HepG2 (cell line): ENCODE measurements around the gene RUNDC1. TPM values are rescaled to one million over a fixed set of nuclear protein-coding genes. Genes with fewer than 3 reads are reported as not detected.

Experiments
- ARNT2 ChIP-seq: sonication (generic); formaldehyde crosslinking; IDR thresholded peaks from 2 replicates; pipeline ENCODE4 v1.8.0; 2022; ENCODE audit warnings: mild to moderate bottlenecking, low read depth, missing genetic modification reagents, moderate library complexity
- DMAP1 ChIP-seq: IDR thresholded peaks from 2 replicates; pipeline ENCODE4 v1.6.1; 2016
- ETV5 ChIP-seq: IDR thresholded peaks from 2 replicates; pipeline ENCODE4 v1.6.1; 2018; ENCODE audit warnings: missing biosample characterization, missing genetic modification reagents, inconsistent platforms, borderline replicate concordance
- KDM5A ChIP-seq: fragments of 200-600 bp; sonication (generic); IDR thresholded peaks from 2 replicates; pipeline ENCODE4 v1.7.0; 2018; ENCODE audit warnings: antibody characterized with exemption, mild to moderate bottlenecking, low read length, borderline replicate concordance
- MTA1 ChIP-seq: sonication (generic); formaldehyde crosslinking; IDR thresholded peaks from 2 replicates; pipeline ENCODE4 v1.4.0; 2020; ENCODE audit warnings: missing genetic modification reagents, mild to moderate bottlenecking, borderline replicate concordance
- TP53 ChIP-seq: sonication (generic); formaldehyde crosslinking; conservative IDR thresholded peaks from 2 replicates; pipeline ENCODE4 v1.4.0; 2020; ENCODE audit warnings: missing genetic modification reagents
- ZBTB3 ChIP-seq: sonication (generic); formaldehyde crosslinking; IDR thresholded peaks from 2 replicates; pipeline ENCODE4 v1.4.0; 2020; ENCODE audit warnings: low read depth, mild to moderate bottlenecking, moderate library complexity, missing genetic modification reagents, borderline replicate concordance
- ZBTB42 ChIP-seq: sonication (generic); formaldehyde crosslinking; IDR thresholded peaks from 2 replicates; pipeline ENCODE4 v1.5.0; 2020; ENCODE audit warnings: mild to moderate bottlenecking, missing genetic modification reagents
- ZFP37 ChIP-seq: sonication (generic); formaldehyde crosslinking; IDR thresholded peaks from 2 replicates; pipeline ENCODE4 v1.4.0; 2020; ENCODE audit warnings: missing genetic modification reagents, borderline replicate concordance
- ZNF639 ChIP-seq: conservative IDR thresholded peaks from 2 replicates; pipeline ENCODE4 v1.6.1; 2018; ENCODE audit warnings: missing genetic modification reagents
- ZNF740 ChIP-seq: sonication (generic); formaldehyde crosslinking; IDR thresholded peaks from 2 replicates; pipeline ENCODE4 v1.4.0; 2020; ENCODE audit warnings: missing genetic modification reagents
- polyA plus RNA-seq, 8 experiments: library from polyadenylated mRNA; depleted of rRNA in 3 of 8; stranded (reverse) in 7 of 8; unstranded in 1 of 8; fragments of >200 nt; fragmentation: Illumina TruSeq in 4 of 8; extraction: Trizol in 4 of 8; gene quantifications; 2 replicates each; pipeline versions ENCODE4 v1.2.1 to v1.2.3, GENCODE V29; 2011 to 2016; ENCODE audit warnings: low read depth in 4 of 8, missing spikeins in 1 of 8, mixed read lengths in 1 of 8; ENCODE audit not compliant: insufficient read depth in 1 of 8
- total RNA-seq, 5 experiments: library from RNA; depleted of rRNA; stranded (reverse); fragments of >200 nt; fragmentation: Illumina TruSeq; extraction: Trizol; gene quantifications; 2 replicates each; pipeline ENCODE4 v1.2.3, GENCODE V29; 2016; ENCODE audit warnings: low read depth in 1 of 5
- TF ChIP-seq, protein P1 (sequence below): sonication (generic); formaldehyde crosslinking; IDR thresholded peaks from 2 replicates; pipeline ENCODE4 v1.4.0; 2020; ENCODE audit warnings: missing genetic modification reagents
- TF ChIP-seq, protein P2 (sequence below): sonication (generic); formaldehyde crosslinking; IDR thresholded peaks from 2 replicates; pipeline ENCODE4 v1.5.0; 2020; ENCODE audit warnings: mild to moderate bottlenecking, missing genetic modification reagents
- TF ChIP-seq, protein P3 (sequence below): sonication (generic); formaldehyde crosslinking; IDR thresholded peaks from 2 replicates; pipeline ENCODE4 v1.4.0; 2020; ENCODE audit warnings: mild to moderate bottlenecking, missing genetic modification reagents
- TF ChIP-seq, protein P4 (sequence below): sonication (generic); formaldehyde crosslinking; IDR thresholded peaks from 2 replicates; pipeline ENCODE4 v1.5.0; 2020; ENCODE audit warnings: mild to moderate bottlenecking, missing genetic modification reagents, borderline replicate concordance

The RUNDC1 gene
- total and polyA plus RNA-seq, 2 of the 13 experiments (the other 11 are each of a cell fraction or from before 2014, with no cell fraction given): 10.3 to 11.4 TPM

DNA sequence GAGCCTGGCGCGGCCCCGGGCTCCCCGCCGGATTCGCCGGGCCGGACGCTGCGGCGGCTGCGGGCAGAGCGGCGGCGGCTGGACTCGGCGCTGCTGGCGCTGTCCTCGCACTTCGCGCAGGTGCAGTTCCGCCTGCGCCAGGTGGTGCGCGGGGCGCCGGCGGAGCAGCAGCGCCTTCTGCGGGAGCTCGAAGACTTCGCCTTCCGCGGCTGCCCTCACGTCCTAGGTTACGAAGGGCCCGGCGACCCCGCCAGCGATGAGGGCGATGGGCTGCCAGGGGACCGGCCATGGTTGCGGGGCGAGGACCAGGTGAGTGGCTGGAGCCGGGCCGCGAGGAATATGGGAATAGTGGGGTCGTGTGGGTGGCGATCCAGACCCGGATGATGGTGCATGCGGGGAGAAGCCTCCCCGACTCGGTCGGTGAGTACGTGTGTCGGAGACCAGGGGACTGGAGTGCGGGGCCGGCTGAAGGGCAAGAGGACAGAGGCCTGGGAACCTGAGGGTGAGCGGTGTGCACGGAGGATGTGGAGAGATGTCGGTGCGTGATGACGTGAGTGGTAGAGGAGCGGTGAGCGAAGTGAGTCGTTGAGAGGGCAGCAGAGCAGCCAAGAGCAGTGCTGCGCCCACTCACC is 517 bp downstream of the RUNDC1 start (continued):
- TF ChIP-seq, protein P1, sequence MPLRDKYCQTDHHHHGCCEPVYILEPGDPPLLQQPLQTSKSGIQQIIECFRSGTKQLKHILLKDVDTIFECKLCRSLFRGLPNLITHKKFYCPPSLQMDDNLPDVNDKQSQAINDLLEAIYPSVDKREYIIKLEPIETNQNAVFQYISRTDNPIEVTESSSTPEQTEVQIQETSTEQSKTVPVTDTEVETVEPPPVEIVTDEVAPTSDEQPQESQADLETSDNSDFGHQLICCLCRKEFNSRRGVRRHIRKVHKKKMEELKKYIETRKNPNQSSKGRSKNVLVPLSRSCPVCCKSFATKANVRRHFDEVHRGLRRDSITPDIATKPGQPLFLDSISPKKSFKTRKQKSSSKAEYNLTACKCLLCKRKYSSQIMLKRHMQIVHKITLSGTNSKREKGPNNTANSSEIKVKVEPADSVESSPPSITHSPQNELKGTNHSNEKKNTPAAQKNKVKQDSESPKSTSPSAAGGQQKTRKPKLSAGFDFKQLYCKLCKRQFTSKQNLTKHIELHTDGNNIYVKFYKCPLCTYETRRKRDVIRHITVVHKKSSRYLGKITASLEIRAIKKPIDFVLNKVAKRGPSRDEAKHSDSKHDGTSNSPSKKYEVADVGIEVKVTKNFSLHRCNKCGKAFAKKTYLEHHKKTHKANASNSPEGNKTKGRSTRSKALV: no peak
- TF ChIP-seq ZFP37 (CRISPR knock-in tag) (no peak), ZBTB42 (CRISPR knock-in tag) (0 out of 2 replicates have a peak, but pooled peaks have one; percentile 16), ZBTB3 (no peak), KDM5A (peak; percentile 17; the same call in 1 of the 2 replicates), MTA1 (CRISPR knock-in tag) (peak; percentile 81; the same call in 1 of the 2 replicates), TP53 (CRISPR knock-in tag) (0 out of 2 replicates have a peak, but pooled peaks have one; percentile 46), DMAP1 (CRISPR knock-in tag) (no peak), ETV5 (CRISPR knock-in tag) (peak; percentile 5; the same call in 1 of the 2 replicates), ARNT2 (peak; percentile 94), ZNF639 (CRISPR knock-in tag) (no peak), ZNF740 (CRISPR knock-in tag) (no peak)
- TF ChIP-seq, protein P2, sequence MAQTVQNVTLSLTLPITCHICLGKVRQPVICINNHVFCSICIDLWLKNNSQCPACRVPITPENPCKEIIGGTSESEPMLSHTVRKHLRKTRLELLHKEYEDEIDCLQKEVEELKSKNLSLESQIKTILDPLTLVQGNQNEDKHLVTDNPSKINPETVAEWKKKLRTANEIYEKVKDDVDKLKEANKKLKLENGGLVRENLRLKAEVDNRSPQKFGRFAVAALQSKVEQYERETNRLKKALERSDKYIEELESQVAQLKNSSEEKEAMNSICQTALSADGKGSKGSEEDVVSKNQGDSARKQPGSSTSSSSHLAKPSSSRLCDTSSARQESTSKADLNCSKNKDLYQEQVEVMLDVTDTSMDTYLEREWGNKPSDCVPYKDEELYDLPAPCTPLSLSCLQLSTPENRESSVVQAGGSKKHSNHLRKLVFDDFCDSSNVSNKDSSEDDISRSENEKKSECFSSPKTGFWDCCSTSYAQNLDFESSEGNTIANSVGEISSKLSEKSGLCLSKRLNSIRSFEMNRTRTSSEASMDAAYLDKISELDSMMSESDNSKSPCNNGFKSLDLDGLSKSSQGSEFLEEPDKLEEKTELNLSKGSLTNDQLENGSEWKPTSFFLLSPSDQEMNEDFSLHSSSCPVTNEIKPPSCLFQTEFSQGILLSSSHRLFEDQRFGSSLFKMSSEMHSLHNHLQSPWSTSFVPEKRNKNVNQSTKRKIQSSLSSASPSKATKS (CRISPR knock-in tag): peak; percentile 55; the same call in 1 of the 2 replicates
- TF ChIP-seq, protein P3, sequence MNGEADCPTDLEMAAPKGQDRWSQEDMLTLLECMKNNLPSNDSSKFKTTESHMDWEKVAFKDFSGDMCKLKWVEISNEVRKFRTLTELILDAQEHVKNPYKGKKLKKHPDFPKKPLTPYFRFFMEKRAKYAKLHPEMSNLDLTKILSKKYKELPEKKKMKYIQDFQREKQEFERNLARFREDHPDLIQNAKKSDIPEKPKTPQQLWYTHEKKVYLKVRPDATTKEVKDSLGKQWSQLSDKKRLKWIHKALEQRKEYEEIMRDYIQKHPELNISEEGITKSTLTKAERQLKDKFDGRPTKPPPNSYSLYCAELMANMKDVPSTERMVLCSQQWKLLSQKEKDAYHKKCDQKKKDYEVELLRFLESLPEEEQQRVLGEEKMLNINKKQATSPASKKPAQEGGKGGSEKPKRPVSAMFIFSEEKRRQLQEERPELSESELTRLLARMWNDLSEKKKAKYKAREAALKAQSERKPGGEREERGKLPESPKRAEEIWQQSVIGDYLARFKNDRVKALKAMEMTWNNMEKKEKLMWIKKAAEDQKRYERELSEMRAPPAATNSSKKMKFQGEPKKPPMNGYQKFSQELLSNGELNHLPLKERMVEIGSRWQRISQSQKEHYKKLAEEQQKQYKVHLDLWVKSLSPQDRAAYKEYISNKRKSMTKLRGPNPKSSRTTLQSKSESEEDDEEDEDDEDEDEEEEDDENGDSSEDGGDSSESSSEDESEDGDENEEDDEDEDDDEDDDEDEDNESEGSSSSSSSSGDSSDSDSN (CRISPR knock-in tag): peak; percentile 95
- TF ChIP-seq, protein P4, sequence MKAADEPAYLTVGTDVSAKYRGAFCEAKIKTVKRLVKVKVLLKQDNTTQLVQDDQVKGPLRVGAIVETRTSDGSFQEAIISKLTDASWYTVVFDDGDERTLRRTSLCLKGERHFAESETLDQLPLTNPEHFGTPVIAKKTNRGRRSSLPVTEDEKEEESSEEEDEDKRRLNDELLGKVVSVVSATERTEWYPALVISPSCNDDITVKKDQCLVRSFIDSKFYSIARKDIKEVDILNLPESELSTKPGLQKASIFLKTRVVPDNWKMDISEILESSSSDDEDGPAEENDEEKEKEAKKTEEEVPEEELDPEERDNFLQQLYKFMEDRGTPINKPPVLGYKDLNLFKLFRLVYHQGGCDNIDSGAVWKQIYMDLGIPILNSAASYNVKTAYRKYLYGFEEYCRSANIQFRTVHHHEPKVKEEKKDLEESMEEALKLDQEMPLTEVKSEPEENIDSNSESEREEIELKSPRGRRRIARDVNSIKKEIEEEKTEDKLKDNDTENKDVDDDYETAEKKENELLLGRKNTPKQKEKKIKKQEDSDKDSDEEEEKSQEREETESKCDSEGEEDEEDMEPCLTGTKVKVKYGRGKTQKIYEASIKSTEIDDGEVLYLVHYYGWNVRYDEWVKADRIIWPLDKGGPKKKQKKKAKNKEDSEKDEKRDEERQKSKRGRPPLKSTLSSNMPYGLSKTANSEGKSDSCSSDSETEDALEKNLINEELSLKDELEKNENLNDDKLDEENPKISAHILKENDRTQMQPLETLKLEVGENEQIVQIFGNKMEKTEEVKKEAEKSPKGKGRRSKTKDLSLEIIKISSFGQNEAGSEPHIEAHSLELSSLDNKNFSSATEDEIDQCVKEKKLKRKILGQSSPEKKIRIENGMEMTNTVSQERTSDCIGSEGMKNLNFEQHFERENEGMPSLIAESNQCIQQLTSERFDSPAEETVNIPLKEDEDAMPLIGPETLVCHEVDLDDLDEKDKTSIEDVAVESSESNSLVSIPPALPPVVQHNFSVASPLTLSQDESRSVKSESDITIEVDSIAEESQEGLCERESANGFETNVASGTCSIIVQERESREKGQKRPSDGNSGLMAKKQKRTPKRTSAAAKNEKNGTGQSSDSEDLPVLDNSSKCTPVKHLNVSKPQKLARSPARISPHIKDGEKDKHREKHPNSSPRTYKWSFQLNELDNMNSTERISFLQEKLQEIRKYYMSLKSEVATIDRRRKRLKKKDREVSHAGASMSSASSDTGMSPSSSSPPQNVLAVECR (CRISPR knock-in tag): peak; percentile 85
